K562 (cell line): Measurements from ENCODE around the gene MTIF3. TPM values are rescaled to one million over a fixed set of nuclear protein-coding genes. Genes with fewer than 3 reads are reported as not detected.

Source experiments
- ATAC-seq: fragments of 200-7000 bp; cut with Tn5 transposase; 3 replicates; pipeline ENCODE4 v1.9.1; 2020; ENCODE audit warnings: moderate library complexity
- BruUV-seq: library from RNA; stranded (reverse); fragments of 400-500 nt; replicated peaks from 2 replicates; lab custom pipeline; 2021; lab: Mats Ljungman, UMichigan
- CTCF ChIA-PET: fragments of 300-600 bp; formaldehyde crosslinking; extraction: SDS; loops from one replicate; lab custom pipeline; 2021; ENCODE audit warnings: low intra/inter-chr PET ratio; lab: Yijun Ruan, JAX
- POLR2A ChIA-PET: fragments of 300-600, 350-650 bp; sonication (Branson Sonifier 250); formaldehyde crosslinking; extraction: SDS; loops from one replicate; lab custom pipeline; 2021; ENCODE audit warnings: antibody characterized with exemption, inconsistent platforms; lab: Yijun Ruan, JAX
- DNase-seq, 4 experiments: peaks; one replicate each; pipeline versions ENCODE4 v3.0.0 to v3.0.0-alpha.2; 2011 to 2018; ENCODE audit warnings: low spot score in 3 of 4, mixed read lengths in 3 of 4; ENCODE audit errors: extremely low read depth in 1 of 4
- FAIRE-seq: peaks from 2 replicates; lab custom pipeline; 2011; peaks lifted over from hg19 to GRCh38; lab: Jason Lieb, UNC
- H2AFZ ChIP-seq: 2 replicates; pipeline ENCODE4 v1.6.0; 2011; ENCODE audit warnings: low read depth, low read length, control low read depth, inconsistent platforms
- H3K27ac ChIP-seq: fragments of 200-600 bp; 3 replicates; pipeline ENCODE4 v1.8.0; 2011; ENCODE audit warnings: low read depth, mild to moderate bottlenecking, control low read depth, inconsistent platforms, low read length, moderate library complexity, mixed read lengths; ENCODE audit errors: extremely low read depth
- H3K27me3 ChIP-seq, 2 experiments: fragments of 300-600 bp in 1 of 2; 2 replicates in 1 of 2; 3 replicates in 1 of 2; pipeline versions ENCODE4 v1.6.0 to v1.8.0; 2011; ENCODE audit warnings: inconsistent platforms in 2 of 2, low read length in 2 of 2, mild to moderate bottlenecking in 1 of 2, mixed read lengths in 1 of 2, moderate library complexity in 1 of 2; ENCODE audit not compliant: control insufficient read depth in 2 of 2, insufficient read depth in 2 of 2
- H3K36me3 ChIP-seq: fragments of 300-600 bp; 3 replicates; pipeline ENCODE4 v1.8.0; 2011; ENCODE audit warnings: mild to moderate bottlenecking, low read length, inconsistent platforms; ENCODE audit not compliant: control insufficient read depth, insufficient read depth
- H3K4me1 ChIP-seq, 2 experiments: fragments of 200-600 bp in 1 of 2; replicated peaks in 1 of 2; 2 replicates in 1 of 2; 3 replicates in 1 of 2; pipeline versions ENCODE4 v1.5.1 to v1.8.0; 2011; ENCODE audit warnings: inconsistent platforms in 2 of 2, low read length in 2 of 2, mild to moderate bottlenecking in 1 of 2, mixed read lengths in 1 of 2, moderate library complexity in 1 of 2; ENCODE audit not compliant: control insufficient read depth in 2 of 2, insufficient read depth in 2 of 2
- H3K4me2 ChIP-seq: 2 replicates; pipeline ENCODE4 v1.6.1; 2011; ENCODE audit warnings: low read length, control low read depth, inconsistent platforms, mixed read lengths; ENCODE audit not compliant: insufficient read depth
- H3K4me3 ChIP-seq: fragments of 200-600 bp; sonication (generic), shearing (Covaris generic); 2 replicates; pipeline ENCODE4 v1.5.1; 2016; ENCODE audit warnings: control low read depth, inconsistent platforms
- H3K79me2 ChIP-seq: fragments of 200-600 bp; 3 replicates; pipeline ENCODE4 v1.8.0; 2011; ENCODE audit warnings: low read length, inconsistent platforms; ENCODE audit not compliant: control insufficient read depth, insufficient read depth
- H3K9ac ChIP-seq, 2 experiments: 2 replicates each; pipeline versions ENCODE4 v1.6.0 to v1.6.1; 2011; ENCODE audit warnings: low read depth in 2 of 2, low read length in 2 of 2, control low read depth in 1 of 2, inconsistent platforms in 1 of 2, mild to moderate bottlenecking in 1 of 2, mixed read lengths in 1 of 2; ENCODE audit not compliant: insufficient read depth in 1 of 2
- H3K9me1 ChIP-seq: one replicate; pipeline ENCODE4 v1.6.0; 2011; ENCODE audit warnings: inconsistent platforms, mild to moderate bottlenecking, low read length, moderate library complexity; ENCODE audit not compliant: control insufficient read depth, insufficient read depth
- H3K9me3 ChIP-seq: replicated peaks from 2 replicates; pipeline ENCODE4 v1.5.1; 2011; ENCODE audit warnings: low read depth, low read length, inconsistent platforms; ENCODE audit not compliant: control insufficient read depth, insufficient read depth
- H4K20me1 ChIP-seq: replicated peaks from 2 replicates; pipeline ENCODE4 v1.6.1; 2011; ENCODE audit warnings: low read length, inconsistent platforms, mixed read lengths; ENCODE audit not compliant: control insufficient read depth, insufficient read depth
- KAT8 ChIP-seq: fragments of 450-650 bp; IDR thresholded peaks from 2 replicates; pipeline ENCODE4 v1.6.1; 2016; ENCODE audit warnings: low read depth, mild to moderate bottlenecking
- L3MBTL2 ChIP-seq: fragments of 450-650 bp; IDR thresholded peaks from 2 replicates; pipeline ENCODE4 v1.6.1; 2016; ENCODE audit warnings: mild to moderate bottlenecking, moderate library complexity
- MGA ChIP-seq: fragments of 450-650 bp; IDR thresholded peaks from 2 replicates; pipeline ENCODE4 v1.6.1; 2016; ENCODE audit warnings: mild to moderate bottlenecking, moderate library complexity
- WGBS: fragments of 100-300 bp; shearing (Covaris generic); methylation state at CpG from one replicate; pipeline ENCODE4 v1.1.6; 2016; ENCODE audit warnings: low coverage, mixed read lengths; ENCODE audit not compliant: insufficient coverage; ENCODE audit errors: missing lambda C conversion rate; 5-methylcytosine and 5-hydroxymethylcytosine counted together
- in situ Hi-C: fragments of 300-500 bp; cut with MboI; formaldehyde crosslinking; loops from 4 replicates; pipeline ENCODE4 v1.15.0; 2018; ENCODE audit warnings: inconsistent platforms, mixed read lengths
- intact Hi-C: fragments of 100-400 bp; cut with micrococcal nuclease; formaldehyde crosslinking; loops from 2 replicates; pipeline ENCODE4 v1.14.2; 2022
- polyA plus RNA-seq, 8 experiments: library from polyadenylated mRNA; depleted of rRNA in 4 of 8; stranded (reverse) in 5 of 8; unstranded in 3 of 8; fragments of >200 nt; fragmentation: Nextera tagmentation in 2 of 8; fragmentation: Illumina TruSeq in 1 of 8; extraction: Ambion mirVana in 2 of 8; extraction: Trizol in 1 of 8; gene quantifications; 2 replicates each; pipeline versions ENCODE4 v1.2.1 to v1.2.3, GENCODE V29; 2011 to 2014; ENCODE audit warnings: inconsistent platforms in 1 of 8, missing spikeins in 1 of 8
- total RNA-seq, 7 experiments: library from RNA; depleted of rRNA in 6 of 7; stranded (reverse); fragments of >200 nt in 6 of 7; fragmentation: Illumina TruSeq in 2 of 7; extraction: Trizol in 2 of 7; gene quantifications; 2 replicates each; pipeline versions ENCODE4 v1.2.1 to v1.2.3, GENCODE V29; 2011 to 2021; ENCODE audit warnings: low replicate concordance in 1 of 7

MTIF3 gene
- total and polyA plus RNA-seq, 9 of the 15 experiments (the other 6 are each of a cell fraction or from before 2014, with no cell fraction given): 23.5 to 73.6 (median 45.2) TPM

- WGBS: 10% methylated on average over 5 of the region's 6 CpGs
- intact Hi-C loops: no loop called here
- Histone ChIP-seq H3K36me3 (no peaks in the 10 kb centered on the region), H3K27ac (no peak overlapping the region), H2AFZ (no peak overlapping the region), H3K9me3 (no peaks in the 10 kb centered on the region), H3K4me1 (no peaks in the 10 kb centered on the region; a peak in 1 of 5 replicates), H3K4me2 (no peak overlapping the region), H4K20me1 (no peaks in the 10 kb centered on the region), H3K79me2 (no peaks in the 10 kb centered on the region), H3K9ac (no peak overlapping the region), H3K27me3 (peaks cover 0 to 6% of the 10 kb centered on the region in 2 experiments; a peak in 2 of 5 replicates), H3K4me3 (no peak overlapping the region), H3K9me1 (no peaks in the 10 kb centered on the region)
- ATAC-seq (no peak; the same call in 2 of the 3 replicates), FAIRE-seq (no peak), DNase-seq (no peak)
- no TSS peak for BruUV-seq
- ChIA-PET CTCF (no interaction called here), POLR2A (no interaction called here)
- in situ Hi-C loops: no loop called here
- TF ChIP-seq KAT8 (no peak), L3MBTL2 (peak; percentile 38; the same call in 1 of the 2 replicates), MGA (0 out of 2 replicates have a peak, but pooled peaks have one; percentile 19)
These were observed 13.1 kb upstream of the MTIF3 start for GRCh38 chr13:27463500-27463899.
